Measurements from ENCODE around the gene CNTNAP1. TPM values are rescaled to one million over a fixed set of nuclear protein-coding genes. Genes with fewer than 3 reads are reported as not detected.
A peak's percentile ranks its signal among the peaks of the same experiment; 100 is the strongest.

CNTNAP1 gene
- total and polyA plus RNA-seq, 3 donors from 2014 or later, result 6.0 to 10.3 (median 9.0) TPM

- no peaks in the 10 kb centered on the region for H3K36me3 ChIP-seq (ENCODE audit: low read depth, missing control alignments)
- H3K27ac ChIP-seq, result peak overlapping the region; percentile 90 to 91
- no peak for DNase-seq
- 29 to 34% methylated on average over 5 to 9 of the region's 9 CpGs for WGBS, 2 donors
- TF ChIP-seq POLR2A (IDR thresholded peaks at IDR 0.05) (no peak), CTCF (IDR thresholded peaks at IDR 0.05) (no peak)
- peak overlapping the region; percentile 89 to 91 for H3K4me3 ChIP-seq
- no peaks in the 10 kb centered on the region for H3K9me3 ChIP-seq
- intact Hi-C loops (cut with DNase I; ENCODE audit: low total_unique reads), result loop anchor here (10.0 kb wide), 1 partner anchor 100 kb away; the partner anchor contains the start of gene PSMC3IP
- H3K27me3 ChIP-seq, result no peaks in the 10 kb centered on the region
- H3K4me1 ChIP-seq, result peaks cover 68% of the 10 kb centered on the region
These were observed 7.5 kb upstream of the CNTNAP1 start for GRCh38 chr17:42674755-42675347.

- H3K4me1 ChIP-seq, result peaks cover 71% of the 10 kb centered on the region
- H3K4me3 ChIP-seq, result peak overlapping the region; percentile 89 to 91
- H3K36me3 ChIP-seq (ENCODE audit: low read depth, missing control alignments), result no peaks in the 10 kb centered on the region
- intact Hi-C loops (cut with DNase I; ENCODE audit: low total_unique reads), result loop anchor here (10.0 kb wide), 1 partner anchor 101 kb away; the partner anchor contains the start of gene PSMC3IP
- WGBS, 2 donors, result 0 to 1% methylated on average over 3 to 27 of the region's 27 CpGs
- no peak for DNase-seq
- no peaks in the 10 kb centered on the region for H3K9me3 ChIP-seq
- peak overlapping the region; percentile 90 to 91 for H3K27ac ChIP-seq
- H3K27me3 ChIP-seq, result no peaks in the 10 kb centered on the region
- no peak for TF ChIP-seq POLR2A (IDR thresholded peaks at IDR 0.05)
- no peak for TF ChIP-seq CTCF (IDR thresholded peaks at IDR 0.05)
These were observed 6.9 kb upstream of the CNTNAP1 start for GRCh38 chr17:42675348-42675964.

DNA sequence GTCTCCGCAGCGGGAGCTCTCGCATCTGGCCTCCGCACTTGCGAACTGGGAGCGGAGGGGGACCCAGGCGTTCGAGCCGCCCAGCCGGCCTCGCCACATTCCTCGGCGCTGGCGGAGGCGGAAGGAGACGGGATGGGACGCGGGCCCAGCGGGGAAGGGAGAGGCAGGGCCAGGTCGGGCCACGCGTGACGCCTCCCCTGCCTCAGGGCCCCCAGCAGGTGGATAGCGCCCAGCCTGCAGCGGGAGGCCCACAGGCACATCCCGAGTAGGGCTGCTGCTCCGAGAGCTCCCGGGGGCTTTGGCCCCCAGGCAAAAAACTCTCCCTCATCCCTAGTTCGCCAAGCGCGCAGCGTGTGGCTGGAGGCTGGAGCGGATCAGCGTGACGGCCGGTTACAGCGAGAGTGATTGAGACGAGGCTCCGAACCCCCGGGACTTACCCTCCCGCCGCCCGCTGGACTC, 6.3 kb upstream of the CNTNAP1 start:
- intact Hi-C loops (cut with DNase I; ENCODE audit: low total_unique reads), result loop anchor here (10.0 kb wide), 1 partner anchor 101 kb away; the partner anchor contains the start of gene PSMC3IP

GRCh38 chr17:42676424-42677011, 5.8 kb upstream of the CNTNAP1 start, which contains the start of gene PLEKHH3:
PLEKHH3 (minus strand) TSS chr17:42676994; CDS start chr17:42676563, 431 bp downstream.
- Histone ChIP-seq H3K4me1 (peaks cover 75% of the 10 kb centered on the region), H3K36me3 (ENCODE audit: low read depth, missing control alignments) (no peaks in the 10 kb centered on the region), H3K27me3 (no peaks in the 10 kb centered on the region), H3K27ac (peak within 1 kb of the TSS; percentile 95 to 96), H3K4me3 (peak within 1 kb of the TSS; percentile 89 to 91), H3K9me3 (no peaks in the 10 kb centered on the region)
- DNase-seq, result no peak
- TF ChIP-seq CTCF (IDR thresholded peaks at IDR 0.05) (peak in 1 of 3 experiments; percentile 9), POLR2A (IDR thresholded peaks at IDR 0.05) (peak; percentile 55)
- intact Hi-C loops (cut with DNase I; ENCODE audit: low total_unique reads), result loop anchor here (10.0 kb wide), 1 partner anchor 102 kb away; the partner anchor contains the start of gene PSMC3IP
- WGBS, 2 donors, result 0 to 1% methylated on average over 34 to 37 of the region's 51 CpGs

More for the DNA sequence above, 6.3 kb upstream of the CNTNAP1 start:
- Histone ChIP-seq H3K9me3 (no peaks in the 10 kb centered on the region), H3K27me3 (no peaks in the 10 kb centered on the region), H3K36me3 (ENCODE audit: low read depth, missing control alignments) (no peaks in the 10 kb centered on the region), H3K27ac (peak overlapping the region; percentile 90 to 91), H3K4me1 (peaks cover 71% of the 10 kb centered on the region), H3K4me3 (peak overlapping the region; percentile 89 to 91)
- TF ChIP-seq CTCF (IDR thresholded peaks at IDR 0.05), result no peak
- TF ChIP-seq POLR2A (IDR thresholded peaks at IDR 0.05), result no peak
- DNase-seq, result peak; percentile 36
- 0% methylated on average over 39 of the region's 43 CpGs; no CpG with 5 or more reads in 1 of the 2 donors for WGBS, 2 donors
